GM12878 (cell line): ENCODE data around the gene GRK1. TPM values are rescaled to one million over a fixed set of nuclear protein-coding genes. Genes with fewer than 3 reads are reported as not detected.
"Not testable (repeated sequence)": the region's sequence is repeated elsewhere in the genome, so short reads cannot be mapped to it uniquely, and the experiment has no call there.

Experiments used
- ATAC-seq: fragments of 200-7000 bp; cut with Tn5 transposase; 3 replicates; pipeline ENCODE4 v1.9.1; 2020; ENCODE audit warnings: mild to moderate bottlenecking, moderate library complexity
- BruUV-seq: library from RNA; stranded (reverse); fragments of 400-500 nt; replicated peaks from 2 replicates; lab custom pipeline; 2021; lab: Mats Ljungman, UMichigan
- CTCF ChIA-PET: fragments of 300-600 bp; sonication (Branson Sonifier 250); formaldehyde crosslinking; extraction: SDS; loops from one replicate; lab custom pipeline; 2021; ENCODE audit warnings: inconsistent platforms; lab: Yijun Ruan, JAX
- POLR2A ChIA-PET: fragments of 350-600 bp; formaldehyde crosslinking; extraction: SDS; loops from one replicate; lab custom pipeline; 2021; ENCODE audit warnings: inconsistent platforms; lab: Charles Lee
- RAD21 ChIA-PET: fragments of 300-600 bp; sonication (Branson Sonifier 250); formaldehyde crosslinking; loops from one replicate; lab custom pipeline; 2023; ENCODE audit warnings: antibody characterized with exemption; ENCODE audit not compliant: unreplicated experiment; lab: Charles Lee
- SMC1A ChIA-PET: fragments of 300-600 bp; sonication (Branson Sonifier 250); formaldehyde crosslinking; loops from one replicate; lab custom pipeline; 2023; ENCODE audit not compliant: unreplicated experiment, uncharacterized antibody; lab: Charles Lee
- DNase-seq: peaks from one replicate; pipeline ENCODE4 v3.0.0-alpha.2; 2011; ENCODE audit warnings: low read depth, low spot score
- FAIRE-seq: peaks from 3 replicates; lab custom pipeline; 2011; peaks lifted over from hg19 to GRCh38; lab: Jason Lieb, UNC
- H2AFZ ChIP-seq: 2 replicates; pipeline ENCODE4 v1.6.0; 2011; ENCODE audit warnings: low read depth, low read length, control low read depth; ENCODE audit not compliant: control insufficient read depth
- H3K27ac ChIP-seq: 2 replicates; pipeline ENCODE4 v1.5.1; 2011; ENCODE audit warnings: control low read depth; ENCODE audit not compliant: control insufficient read depth, insufficient read depth
- H3K27me3 ChIP-seq, 2 experiments: replicated peaks in 1 of 2; 2 replicates each; pipeline versions ENCODE4 v1.6.0 to v1.6.1; 2011; ENCODE audit warnings: low read length in 1 of 2; ENCODE audit not compliant: control insufficient read depth in 2 of 2, insufficient read depth in 2 of 2
- H3K36me3 ChIP-seq, 2 experiments: 2 replicates each; pipeline ENCODE4 v1.5.1; 2011; ENCODE audit warnings: low read length in 1 of 2; ENCODE audit not compliant: control insufficient read depth in 2 of 2, insufficient read depth in 2 of 2
- H3K4me1 ChIP-seq: 2 replicates; pipeline ENCODE4 v1.6.1; 2011; ENCODE audit warnings: mild to moderate bottlenecking, low read length, moderate library complexity, mixed read lengths; ENCODE audit not compliant: control insufficient read depth, insufficient read depth
- H3K4me2 ChIP-seq: 2 replicates; pipeline ENCODE4 v1.6.0; 2011; ENCODE audit warnings: control low read depth; ENCODE audit not compliant: control insufficient read depth, insufficient read depth
- H3K4me3 ChIP-seq: fragments of 200-600 bp; sonication (generic); 2 replicates; pipeline ENCODE4 v1.5.1; 2016
- H3K79me2 ChIP-seq: 2 replicates; pipeline ENCODE4 v1.6.0; 2011; ENCODE audit warnings: low read length; ENCODE audit not compliant: control insufficient read depth, insufficient read depth
- H3K9ac ChIP-seq: 2 replicates; pipeline ENCODE4 v1.8.0; 2011; ENCODE audit warnings: low read length, control low read depth, mixed read lengths; ENCODE audit not compliant: control insufficient read depth, insufficient read depth
- H3K9me3 ChIP-seq: replicated peaks from 3 replicates; pipeline ENCODE4 v1.5.1; 2011; ENCODE audit warnings: mild to moderate bottlenecking, low read length; ENCODE audit not compliant: control insufficient read depth, insufficient read depth
- H4K20me1 ChIP-seq: 2 replicates; pipeline ENCODE4 v1.6.0; 2011; ENCODE audit not compliant: control insufficient read depth, insufficient read depth
- CEBPB ChIP-seq, 2 experiments: fragments of 150-350 bp in 1 of 2; IDR thresholded peaks; 2 replicates each; pipeline ENCODE4 v1.6.1; 2012 to 2014; ENCODE audit warnings: low read depth in 2 of 2, low read length in 2 of 2, borderline replicate concordance in 1 of 2, inconsistent platforms in 1 of 2
- RAD21 ChIP-seq: IDR thresholded peaks from 2 replicates; pipeline ENCODE4 v1.6.1; 2011; ENCODE audit warnings: mild to moderate bottlenecking, low read depth, low read length, moderate library complexity; ENCODE audit not compliant: insufficient read depth
- SMAD5 ChIP-seq: IDR thresholded peaks from 2 replicates; pipeline ENCODE4 v1.6.1; 2016; ENCODE audit warnings: antibody characterized with exemption, low read depth
- WGBS: methylation state at CpG from one replicate; pipeline ENCODE4 v1.1.6; 2016; ENCODE audit warnings: low lambda C conversion rate; ENCODE audit not compliant: insufficient replicate concordance, insufficient coverage; ENCODE audit errors: missing lambda C conversion rate; 5-methylcytosine and 5-hydroxymethylcytosine counted together
- in situ Hi-C: fragments of 300-500 bp; cut with MboI; formaldehyde crosslinking; loops from 9 replicates; pipeline ENCODE4 v1.14.3; 2018; ENCODE audit warnings: mixed read lengths
- intact Hi-C: fragments of 100-400 bp; cut with micrococcal nuclease; formaldehyde crosslinking; loops from one replicate; pipeline ENCODE4 v1.14.2; 2022; ENCODE audit not compliant: unreplicated experiment
- polyA plus RNA-seq, 11 experiments: library from polyadenylated mRNA; depleted of rRNA in 4 of 11; unstranded in 6 of 11; stranded (reverse) in 5 of 11; fragments of >200 nt; fragmentation: Nextera tagmentation in 4 of 11; fragmentation: Illumina TruSeq in 1 of 11; extraction: Ambion mirVana in 4 of 11; extraction: Trizol in 1 of 11; gene quantifications; 1 replicate in 1 of 11; 2 replicates in 10 of 11; pipeline versions ENCODE4 v1.2.1 to v1.2.3, GENCODE V29; 2011 to 2016; ENCODE audit warnings: inconsistent platforms in 2 of 11, missing spikeins in 2 of 11, low read depth in 1 of 11
- total RNA-seq, 4 experiments: library from RNA; depleted of rRNA in 3 of 4; stranded (reverse); fragments of >200 nt in 3 of 4; fragmentation: Illumina TruSeq in 1 of 4; extraction: Trizol in 1 of 4; gene quantifications; 2 replicates each; pipeline versions ENCODE4 v1.2.1 to v1.2.3, GENCODE V29; 2013 to 2021
- TF ChIP-seq, protein P1 (sequence below): IDR thresholded peaks from 2 replicates; pipeline ENCODE4 v1.6.1; 2012; ENCODE audit warnings: improper control_type of control experiment, low read depth, low read length; ENCODE audit not compliant: insufficient replicate concordance
- TF ChIP-seq, protein P2 (sequence below): fragments of 450-650 bp; IDR thresholded peaks from 2 replicates; pipeline ENCODE4 v1.6.1; 2016; ENCODE audit warnings: mild to moderate bottlenecking

The GRK1 gene
- total and polyA plus RNA-seq, 10 of the 15 experiments (the other 5 are each of a cell fraction or from before 2014, with no cell fraction given), result under 0.01 to 0.04 TPM; not detected in 8

- TF ChIP-seq, protein P1, sequence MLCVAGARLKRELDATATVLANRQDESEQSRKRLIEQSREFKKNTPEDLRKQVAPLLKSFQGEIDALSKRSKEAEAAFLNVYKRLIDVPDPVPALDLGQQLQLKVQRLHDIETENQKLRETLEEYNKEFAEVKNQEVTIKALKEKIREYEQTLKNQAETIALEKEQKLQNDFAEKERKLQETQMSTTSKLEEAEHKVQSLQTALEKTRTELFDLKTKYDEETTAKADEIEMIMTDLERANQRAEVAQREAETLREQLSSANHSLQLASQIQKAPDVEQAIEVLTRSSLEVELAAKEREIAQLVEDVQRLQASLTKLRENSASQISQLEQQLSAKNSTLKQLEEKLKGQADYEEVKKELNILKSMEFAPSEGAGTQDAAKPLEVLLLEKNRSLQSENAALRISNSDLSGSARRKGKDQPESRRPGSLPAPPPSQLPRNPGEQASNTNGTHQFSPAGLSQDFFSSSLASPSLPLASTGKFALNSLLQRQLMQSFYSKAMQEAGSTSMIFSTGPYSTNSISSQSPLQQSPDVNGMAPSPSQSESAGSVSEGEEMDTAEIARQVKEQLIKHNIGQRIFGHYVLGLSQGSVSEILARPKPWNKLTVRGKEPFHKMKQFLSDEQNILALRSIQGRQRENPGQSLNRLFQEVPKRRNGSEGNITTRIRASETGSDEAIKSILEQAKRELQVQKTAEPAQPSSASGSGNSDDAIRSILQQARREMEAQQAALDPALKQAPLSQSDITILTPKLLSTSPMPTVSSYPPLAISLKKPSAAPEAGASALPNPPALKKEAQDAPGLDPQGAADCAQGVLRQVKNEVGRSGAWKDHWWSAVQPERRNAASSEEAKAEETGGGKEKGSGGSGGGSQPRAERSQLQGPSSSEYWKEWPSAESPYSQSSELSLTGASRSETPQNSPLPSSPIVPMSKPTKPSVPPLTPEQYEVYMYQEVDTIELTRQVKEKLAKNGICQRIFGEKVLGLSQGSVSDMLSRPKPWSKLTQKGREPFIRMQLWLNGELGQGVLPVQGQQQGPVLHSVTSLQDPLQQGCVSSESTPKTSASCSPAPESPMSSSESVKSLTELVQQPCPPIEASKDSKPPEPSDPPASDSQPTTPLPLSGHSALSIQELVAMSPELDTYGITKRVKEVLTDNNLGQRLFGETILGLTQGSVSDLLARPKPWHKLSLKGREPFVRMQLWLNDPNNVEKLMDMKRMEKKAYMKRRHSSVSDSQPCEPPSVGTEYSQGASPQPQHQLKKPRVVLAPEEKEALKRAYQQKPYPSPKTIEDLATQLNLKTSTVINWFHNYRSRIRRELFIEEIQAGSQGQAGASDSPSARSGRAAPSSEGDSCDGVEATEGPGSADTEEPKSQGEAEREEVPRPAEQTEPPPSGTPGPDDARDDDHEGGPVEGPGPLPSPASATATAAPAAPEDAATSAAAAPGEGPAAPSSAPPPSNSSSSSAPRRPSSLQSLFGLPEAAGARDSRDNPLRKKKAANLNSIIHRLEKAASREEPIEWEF, result no peak
- no peak for TF ChIP-seq CEBPB (IDR thresholded peaks at IDR 0.05; ENCODE audit: borderline replicate concordance in 1 of 2, low read depth in 2 of 2, low read length in 2 of 2)
- TF ChIP-seq, protein P2, sequence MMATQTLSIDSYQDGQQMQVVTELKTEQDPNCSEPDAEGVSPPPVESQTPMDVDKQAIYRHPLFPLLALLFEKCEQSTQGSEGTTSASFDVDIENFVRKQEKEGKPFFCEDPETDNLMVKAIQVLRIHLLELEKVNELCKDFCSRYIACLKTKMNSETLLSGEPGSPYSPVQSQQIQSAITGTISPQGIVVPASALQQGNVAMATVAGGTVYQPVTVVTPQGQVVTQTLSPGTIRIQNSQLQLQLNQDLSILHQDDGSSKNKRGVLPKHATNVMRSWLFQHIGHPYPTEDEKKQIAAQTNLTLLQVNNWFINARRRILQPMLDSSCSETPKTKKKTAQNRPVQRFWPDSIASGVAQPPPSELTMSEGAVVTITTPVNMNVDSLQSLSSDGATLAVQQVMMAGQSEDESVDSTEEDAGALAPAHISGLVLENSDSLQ, result no peak
- no peak for TF ChIP-seq RAD21
- TF ChIP-seq SMAD5, result no peak
Measured at GRCh38 chr13:113745059-113745458, 78.0 kb downstream of the GRK1 start (continued).

DNA sequence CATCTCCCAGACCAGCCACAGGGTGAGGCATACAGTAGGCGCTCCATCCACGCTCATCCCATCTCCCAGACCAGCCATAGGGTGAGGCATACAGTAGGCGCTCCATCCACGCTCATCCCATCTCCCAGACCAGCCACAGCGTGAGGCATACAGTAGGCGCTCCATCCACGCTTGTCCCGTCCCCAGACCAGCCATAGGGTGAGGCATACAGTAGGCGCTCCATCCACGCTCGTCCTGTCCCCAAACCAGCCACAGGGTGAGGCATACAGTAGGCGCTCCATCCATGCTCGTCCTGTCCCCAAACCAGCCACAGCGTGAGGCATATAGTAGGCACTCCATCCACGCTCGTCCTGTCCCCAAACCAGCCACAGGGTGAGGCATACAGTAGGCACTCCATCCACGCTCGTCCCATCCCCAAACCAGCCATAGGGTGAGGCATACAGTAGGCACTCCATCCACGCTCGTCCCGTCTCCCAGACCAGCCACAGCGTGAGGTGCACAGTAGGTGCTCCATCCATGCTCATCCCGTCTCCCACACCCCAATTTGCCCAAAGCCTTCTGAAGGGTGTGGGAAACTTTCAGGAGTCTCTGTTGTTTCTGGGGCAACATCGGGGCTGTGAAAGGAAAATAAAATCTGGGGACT, 78.6 kb downstream of the GRK1 start:
- POLR2A ChIA-PET, in situ Hi-C loops, BruUV-seq, H2AFZ ChIP-seq, SMC1A ChIA-PET, H3K79me2 ChIP-seq, H4K20me1 ChIP-seq, H3K4me2 ChIP-seq, CTCF ChIA-PET, H3K27ac ChIP-seq, H3K9ac ChIP-seq, ATAC-seq, FAIRE-seq, H3K9me3 ChIP-seq, H3K4me1 ChIP-seq, intact Hi-C loops, DNase-seq, H3K36me3 ChIP-seq, H3K4me3 ChIP-seq, RAD21 ChIA-PET, H3K27me3 ChIP-seq: not testable (repeated sequence)
- WGBS, result 50% methylated on average over 20 of the region's 24 CpGs
